GM20000 (cell line): Measurements from ENCODE around the gene MYOC.

ENCODE experiments used
- DNase-seq: peaks from one replicate; pipeline ENCODE4 v3.0.0; 2012; ENCODE audit warnings: low spot score
- TF ChIP-seq, protein P1 (sequence below): IDR thresholded peaks from 2 replicates; pipeline ENCODE4 v1.5.1; 2012; ENCODE audit warnings: mild to moderate bottlenecking, control low read depth; ENCODE audit errors: extremely low read depth, missing control alignments

MYOC gene

DNA sequence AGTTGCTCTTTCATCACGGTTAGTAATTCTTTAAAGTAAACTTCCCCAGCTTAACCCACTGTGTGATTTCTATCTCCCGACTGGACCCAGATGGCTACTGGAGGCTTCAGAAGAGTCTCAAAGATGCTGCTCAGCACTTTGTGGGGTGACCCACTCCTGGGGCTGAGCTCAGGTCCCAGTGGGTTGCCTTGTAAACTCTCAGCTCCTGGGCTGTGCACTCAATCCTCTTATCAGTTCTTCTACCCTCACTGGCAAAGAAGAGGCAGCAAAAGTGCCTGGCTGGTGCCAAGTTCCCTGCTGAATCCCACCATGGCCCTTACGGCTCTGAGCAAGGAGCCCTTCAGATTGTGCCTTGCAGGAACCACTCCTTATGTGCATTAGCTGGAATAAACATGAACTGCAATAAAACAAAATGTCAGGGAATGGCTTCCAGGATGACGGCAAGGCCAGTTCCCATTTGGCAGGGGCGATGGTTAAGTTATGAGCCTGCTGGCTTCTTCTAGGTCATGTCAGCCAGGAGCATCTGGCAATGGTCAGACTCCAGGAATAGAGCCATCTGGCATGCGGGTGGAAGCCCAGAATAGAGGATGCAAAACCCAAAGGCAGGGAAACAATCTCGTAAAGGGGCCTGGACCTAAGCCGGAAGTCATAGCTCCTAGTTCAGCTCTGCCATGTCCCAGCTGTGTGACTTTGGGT lies 6.8 kb downstream of the MYOC start:
- TF ChIP-seq, protein P1, sequence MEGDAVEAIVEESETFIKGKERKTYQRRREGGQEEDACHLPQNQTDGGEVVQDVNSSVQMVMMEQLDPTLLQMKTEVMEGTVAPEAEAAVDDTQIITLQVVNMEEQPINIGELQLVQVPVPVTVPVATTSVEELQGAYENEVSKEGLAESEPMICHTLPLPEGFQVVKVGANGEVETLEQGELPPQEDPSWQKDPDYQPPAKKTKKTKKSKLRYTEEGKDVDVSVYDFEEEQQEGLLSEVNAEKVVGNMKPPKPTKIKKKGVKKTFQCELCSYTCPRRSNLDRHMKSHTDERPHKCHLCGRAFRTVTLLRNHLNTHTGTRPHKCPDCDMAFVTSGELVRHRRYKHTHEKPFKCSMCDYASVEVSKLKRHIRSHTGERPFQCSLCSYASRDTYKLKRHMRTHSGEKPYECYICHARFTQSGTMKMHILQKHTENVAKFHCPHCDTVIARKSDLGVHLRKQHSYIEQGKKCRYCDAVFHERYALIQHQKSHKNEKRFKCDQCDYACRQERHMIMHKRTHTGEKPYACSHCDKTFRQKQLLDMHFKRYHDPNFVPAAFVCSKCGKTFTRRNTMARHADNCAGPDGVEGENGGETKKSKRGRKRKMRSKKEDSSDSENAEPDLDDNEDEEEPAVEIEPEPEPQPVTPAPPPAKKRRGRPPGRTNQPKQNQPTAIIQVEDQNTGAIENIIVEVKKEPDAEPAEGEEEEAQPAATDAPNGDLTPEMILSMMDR = no peak
- no peak for DNase-seq

DNA sequence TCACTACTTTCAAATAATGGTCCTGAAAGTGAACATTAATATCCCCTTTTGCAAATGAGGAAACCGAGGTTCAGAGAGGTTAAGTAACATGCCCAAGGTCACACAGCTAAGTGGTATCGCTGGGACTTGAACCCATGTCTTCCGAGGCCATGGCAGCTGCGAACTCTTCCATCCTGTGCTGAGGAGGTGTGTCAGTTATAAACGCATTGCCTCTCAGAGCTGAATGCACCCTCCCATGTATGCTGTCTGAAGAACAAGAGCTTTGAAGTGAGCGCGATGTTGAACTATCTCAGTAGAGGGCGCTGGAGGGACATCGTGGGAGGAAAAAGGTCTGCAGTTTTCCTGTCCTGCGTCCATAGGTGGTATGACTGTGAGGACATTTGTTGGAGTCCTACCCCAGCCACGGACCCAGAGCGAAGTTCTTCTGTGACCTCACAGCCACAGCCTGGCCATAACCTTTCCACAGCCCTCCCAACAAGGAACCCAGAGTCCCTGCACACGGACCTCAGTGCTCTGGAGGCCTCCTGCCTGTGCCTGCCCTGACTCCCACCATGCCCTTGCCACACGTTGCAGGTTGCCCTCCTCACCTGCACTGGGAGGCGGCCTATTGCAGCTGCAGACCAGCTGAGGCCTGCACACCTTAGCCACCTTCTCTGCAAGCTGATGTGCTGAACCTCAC lies 7.5 kb downstream of the MYOC start:
- TF ChIP-seq, protein P1 = peak; percentile 49
- peak; percentile 49 for DNase-seq

DNA sequence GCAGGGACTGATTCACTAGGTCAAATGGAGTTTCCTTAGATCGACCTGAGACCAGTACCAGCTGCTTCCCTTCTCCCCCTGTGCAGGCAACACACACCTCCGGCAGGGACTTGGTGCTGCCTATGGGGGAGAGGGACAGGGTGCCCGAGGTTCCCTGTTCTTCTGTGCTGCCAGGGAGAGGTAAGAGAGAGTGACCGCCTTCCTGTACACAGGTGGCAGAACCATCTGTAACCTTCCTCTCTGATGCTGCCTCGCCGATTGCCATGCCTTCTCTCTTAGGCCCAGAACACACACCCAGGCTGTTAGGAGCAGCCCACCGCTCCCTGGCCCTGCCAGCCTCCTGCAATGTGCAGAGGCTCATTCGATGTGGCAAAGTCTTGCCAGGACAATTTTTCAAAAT lies 9.3 kb downstream of the MYOC start:
- no peak for DNase-seq
- TF ChIP-seq, protein P1 = no peak

DNA sequence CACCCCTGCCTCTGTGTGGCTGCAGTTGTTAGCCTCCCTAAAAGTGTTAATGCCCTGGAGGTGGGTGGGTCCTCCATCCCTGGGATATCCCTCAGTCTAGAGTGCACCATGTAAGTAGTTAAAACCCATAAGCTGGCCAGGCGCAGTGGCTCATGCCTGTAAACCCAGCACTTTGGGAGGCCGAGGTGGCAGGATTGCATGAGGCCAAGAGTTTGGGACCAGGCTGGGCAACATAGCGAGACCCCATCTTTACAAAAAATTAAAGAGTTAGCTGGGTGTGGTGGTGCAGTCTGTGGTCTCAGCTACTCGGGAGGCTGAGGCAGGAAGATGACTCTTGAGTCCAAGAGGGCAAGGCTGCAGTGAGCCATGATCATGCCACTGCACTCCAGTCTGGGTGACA lies 10.3 kb downstream of the MYOC start:
- TF ChIP-seq, protein P1 = no peak
- no peak for DNase-seq

DNA sequence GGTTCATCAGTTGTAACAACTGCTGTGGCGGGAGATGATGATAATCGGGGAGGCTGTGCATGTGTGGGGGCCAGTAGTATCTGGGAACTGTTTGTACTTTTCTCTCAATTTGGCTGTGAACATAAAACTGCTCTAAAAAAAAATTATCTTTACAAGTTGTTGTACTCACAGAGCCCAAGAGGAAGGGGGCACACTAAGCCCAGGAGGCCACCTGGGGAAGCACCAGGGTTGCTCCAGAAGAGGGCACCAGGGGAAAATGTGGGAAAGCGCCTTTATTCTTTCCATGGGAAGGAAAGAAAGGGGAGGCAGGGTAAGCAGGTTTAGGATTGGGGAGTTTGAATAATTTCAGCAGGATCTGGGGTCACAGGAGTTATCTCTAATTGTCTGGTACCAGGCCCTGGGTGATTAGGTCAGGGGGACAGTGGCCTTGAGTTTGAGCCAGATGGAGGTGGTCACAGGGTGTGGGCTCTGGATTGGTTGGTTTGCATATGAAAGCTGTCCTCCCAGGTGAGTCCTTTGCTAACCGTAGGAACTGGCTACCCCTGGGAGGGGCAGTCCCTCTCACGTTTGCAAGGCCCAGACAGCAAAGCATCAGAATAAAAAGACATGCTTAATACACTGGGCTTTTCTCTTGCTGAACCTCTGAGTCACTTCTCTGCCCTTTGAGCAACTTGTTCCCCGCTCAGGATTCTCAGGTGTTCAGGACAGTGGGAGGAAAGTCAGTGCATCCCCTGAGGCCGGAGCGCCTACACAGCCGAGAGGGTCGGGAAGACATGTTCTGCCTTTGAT lies 11.2 kb downstream of the MYOC start:
- DNase-seq = no peak
- TF ChIP-seq, protein P1 = no peak

DNA sequence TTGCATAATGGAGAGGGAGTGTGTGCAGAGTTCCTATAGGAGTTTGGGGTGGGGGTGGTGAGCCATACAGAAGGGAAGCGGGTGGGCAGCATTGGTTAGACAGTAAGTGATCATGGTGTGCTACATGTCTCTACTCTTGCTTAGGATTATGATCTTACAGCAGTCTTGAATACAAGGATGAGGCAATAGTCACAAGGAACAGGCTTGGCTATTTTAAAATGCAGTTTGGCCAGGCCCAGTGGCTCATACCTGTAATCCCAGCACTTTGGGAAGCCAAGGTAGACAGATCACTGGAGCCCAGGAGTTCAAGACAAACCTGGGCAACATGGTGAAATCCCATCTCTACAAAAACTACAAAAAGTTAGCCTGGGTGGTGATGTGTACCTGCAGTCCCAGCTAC lies 12.3 kb downstream of the MYOC start:
- no peak for DNase-seq
- TF ChIP-seq, protein P1 = no peak

DNA sequence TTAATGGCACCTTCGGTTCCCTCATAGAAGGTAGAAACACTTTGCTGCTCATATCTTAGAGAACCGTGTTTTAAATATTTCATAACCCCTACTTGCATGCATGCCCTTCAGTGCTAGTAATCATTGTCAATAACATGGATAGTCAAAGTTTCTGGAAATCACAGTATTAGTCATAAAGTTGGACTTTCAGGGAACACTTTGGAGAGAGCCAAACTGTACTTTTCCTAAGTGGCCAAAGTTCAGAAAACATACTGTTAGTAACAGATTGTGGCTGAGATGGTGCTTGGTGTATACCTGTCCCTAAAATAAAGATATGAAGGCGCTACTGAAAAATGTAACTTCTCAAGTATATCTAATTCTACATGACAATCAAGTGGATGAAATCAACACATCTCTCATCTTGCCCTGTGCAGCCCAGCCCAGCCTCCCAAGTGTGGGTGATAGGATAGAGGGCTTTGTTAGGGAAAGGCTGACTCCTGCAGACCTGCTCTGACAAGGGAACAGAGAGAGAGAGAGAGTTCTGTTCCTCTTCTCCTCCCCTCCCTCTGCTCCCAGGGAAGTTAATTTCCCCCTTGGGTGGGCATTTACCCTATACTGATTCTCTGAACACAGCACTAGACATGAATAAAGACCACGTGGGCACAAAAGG lies 14.4 kb downstream of the MYOC start:
- TF ChIP-seq, protein P1 = no peak
- no peak for DNase-seq
